ENCODE measurements around the gene LKAAEAR1. TPM values are rescaled to one million over a fixed set of nuclear protein-coding genes. Genes with fewer than 3 reads are reported as not detected.

LKAAEAR1 gene
- total RNA-seq, 1 donor: 0.72 TPM

DNA sequence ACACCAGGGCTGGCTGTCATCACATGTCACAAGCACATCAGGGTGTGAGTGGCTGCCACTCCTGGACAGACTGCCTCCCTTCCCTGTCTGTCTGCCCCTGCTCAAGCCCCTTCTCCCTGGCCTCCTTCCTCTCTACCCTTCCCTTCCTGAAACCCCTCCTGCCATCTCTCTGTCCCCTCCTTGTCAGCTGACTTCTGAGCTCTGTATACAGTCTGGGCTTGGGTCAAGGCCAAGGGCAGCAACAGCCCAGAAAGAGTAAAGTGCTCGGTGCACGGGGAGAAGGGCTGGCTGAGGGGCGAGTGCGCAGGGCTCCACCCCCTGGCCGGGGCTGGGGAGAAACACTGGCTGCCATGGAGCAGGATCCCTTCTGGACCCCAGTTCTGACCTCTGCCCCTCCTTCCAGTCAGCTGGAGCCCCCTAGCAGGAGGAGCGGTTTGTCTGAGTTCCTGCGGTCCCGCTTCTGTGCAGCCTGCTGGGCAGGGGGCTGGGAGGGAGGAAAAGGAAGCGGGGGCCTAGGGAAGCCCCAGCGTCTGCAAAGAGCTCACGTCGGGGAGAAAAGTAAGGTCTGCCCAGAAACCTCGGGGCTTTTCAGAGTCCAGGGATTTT is 2.0 kb downstream of the LKAAEAR1 start:
- peaks cover 11% of the 10 kb centered on the region for H4K20me1 ChIP-seq (ENCODE audit: insufficient read depth, low read length)
- H2AFZ ChIP-seq (ENCODE audit: low read length): no peak overlapping the region

DNA sequence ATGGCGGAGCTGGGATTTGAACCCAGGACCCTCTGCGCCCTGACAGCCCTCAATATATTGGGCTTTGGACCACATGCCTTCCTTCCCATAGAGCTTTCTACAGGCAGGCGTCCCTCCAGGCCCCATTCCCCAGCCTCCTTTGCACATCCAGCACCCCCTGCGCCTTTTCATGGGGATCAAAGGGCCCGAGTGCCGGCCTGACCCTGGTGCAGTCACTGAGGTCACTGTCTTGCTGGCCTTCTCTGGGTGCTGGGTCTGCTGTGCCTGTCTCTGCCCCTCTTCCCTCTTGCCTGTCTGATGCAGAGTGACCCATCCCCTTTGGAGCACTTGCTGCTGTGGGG is 2.6 kb downstream of the LKAAEAR1 start:
- Histone ChIP-seq H3K27me3 (ENCODE audit: insufficient read depth, low read length) (peaks cover 37% of the 10 kb centered on the region), H3K79me2 (ENCODE audit: insufficient read depth, low read length) (no peaks in the 10 kb centered on the region), H4K20me1 (ENCODE audit: insufficient read depth, low read length) (peaks cover 11% of the 10 kb centered on the region), H3K4me2 (ENCODE audit: insufficient read depth, low read length) (no peak overlapping the region), H3K4me3 (ENCODE audit: insufficient read depth, low read length) (no peak overlapping the region), H3K36me3 (ENCODE audit: insufficient read depth, low read length) (no peaks in the 10 kb centered on the region), H2AFZ (ENCODE audit: low read length) (no peak overlapping the region), H3K9me3 (ENCODE audit: low read depth, low read length) (no peaks in the 10 kb centered on the region), H3K27ac (ENCODE audit: low read depth, low read length) (no peak overlapping the region), H3K4me1 (ENCODE audit: insufficient read depth, low read length) (peaks cover 15% of the 10 kb centered on the region)
- no peak for DNase-seq (ENCODE audit: insufficient read length, low spot score, missing footprints)
- TF ChIP-seq, protein P1, sequence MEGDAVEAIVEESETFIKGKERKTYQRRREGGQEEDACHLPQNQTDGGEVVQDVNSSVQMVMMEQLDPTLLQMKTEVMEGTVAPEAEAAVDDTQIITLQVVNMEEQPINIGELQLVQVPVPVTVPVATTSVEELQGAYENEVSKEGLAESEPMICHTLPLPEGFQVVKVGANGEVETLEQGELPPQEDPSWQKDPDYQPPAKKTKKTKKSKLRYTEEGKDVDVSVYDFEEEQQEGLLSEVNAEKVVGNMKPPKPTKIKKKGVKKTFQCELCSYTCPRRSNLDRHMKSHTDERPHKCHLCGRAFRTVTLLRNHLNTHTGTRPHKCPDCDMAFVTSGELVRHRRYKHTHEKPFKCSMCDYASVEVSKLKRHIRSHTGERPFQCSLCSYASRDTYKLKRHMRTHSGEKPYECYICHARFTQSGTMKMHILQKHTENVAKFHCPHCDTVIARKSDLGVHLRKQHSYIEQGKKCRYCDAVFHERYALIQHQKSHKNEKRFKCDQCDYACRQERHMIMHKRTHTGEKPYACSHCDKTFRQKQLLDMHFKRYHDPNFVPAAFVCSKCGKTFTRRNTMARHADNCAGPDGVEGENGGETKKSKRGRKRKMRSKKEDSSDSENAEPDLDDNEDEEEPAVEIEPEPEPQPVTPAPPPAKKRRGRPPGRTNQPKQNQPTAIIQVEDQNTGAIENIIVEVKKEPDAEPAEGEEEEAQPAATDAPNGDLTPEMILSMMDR (IDR thresholded peaks at IDR 0.05; ENCODE audit: extremely low read depth, low read depth, low read length): no peak

More for the DNA sequence above, 2.0 kb downstream of the LKAAEAR1 start:
- TF ChIP-seq, protein P1 (IDR thresholded peaks at IDR 0.05; ENCODE audit: extremely low read depth, low read depth, low read length): no peak
- DNase-seq (ENCODE audit: insufficient read length, low spot score, missing footprints): no peak
- peaks cover 15% of the 10 kb centered on the region for H3K4me1 ChIP-seq (ENCODE audit: insufficient read depth, low read length)
- no peaks in the 10 kb centered on the region for H3K36me3 ChIP-seq (ENCODE audit: insufficient read depth, low read length)
- no peaks in the 10 kb centered on the region for H3K79me2 ChIP-seq (ENCODE audit: insufficient read depth, low read length)
- H3K4me2 ChIP-seq (ENCODE audit: insufficient read depth, low read length): no peak overlapping the region
- peaks cover 37% of the 10 kb centered on the region for H3K27me3 ChIP-seq (ENCODE audit: insufficient read depth, low read length)
- H3K27ac ChIP-seq (ENCODE audit: low read depth, low read length): no peak overlapping the region
- H3K9me3 ChIP-seq (ENCODE audit: low read depth, low read length): no peaks in the 10 kb centered on the region
- no peak overlapping the region for H3K4me3 ChIP-seq (ENCODE audit: insufficient read depth, low read length)

DNA sequence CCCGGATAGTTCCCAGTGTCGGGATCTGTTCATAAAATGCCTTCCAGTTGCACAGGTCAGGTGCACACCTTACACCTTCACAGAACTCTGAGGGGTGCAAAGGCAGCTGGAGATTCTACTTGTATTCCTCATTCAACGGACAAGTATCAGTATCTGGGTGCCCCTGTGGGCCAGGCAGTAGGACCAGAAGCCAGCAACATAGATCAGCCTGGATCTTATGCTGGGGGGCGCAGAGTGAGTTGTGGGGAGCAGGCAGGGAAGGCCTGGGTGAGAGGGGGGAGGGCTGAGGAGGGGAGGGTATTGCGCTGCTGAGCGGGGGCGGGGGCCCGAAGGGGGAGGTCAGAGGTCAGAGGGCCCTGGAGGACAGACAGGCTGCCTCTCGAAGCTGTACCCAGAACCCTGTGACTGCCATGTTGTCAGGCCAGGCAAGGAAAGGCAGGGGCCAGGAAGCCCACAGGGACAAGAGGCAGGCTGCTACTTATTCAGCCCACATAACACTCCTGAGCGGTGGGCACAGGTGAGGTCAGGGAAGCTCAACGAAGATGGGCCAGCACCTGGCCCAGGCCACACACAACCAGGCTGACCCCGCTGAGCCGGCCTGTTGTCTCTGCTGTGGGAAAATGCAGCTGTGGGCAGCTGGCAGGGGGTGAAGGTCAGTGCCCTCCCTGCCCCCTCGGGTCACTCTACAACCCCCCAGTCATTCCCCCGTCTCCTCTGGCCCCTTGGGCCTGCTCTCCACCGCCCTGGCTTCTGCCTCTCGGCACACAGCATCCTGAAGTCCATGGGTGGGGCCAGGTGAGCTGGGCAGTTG is 3.2 kb downstream of the LKAAEAR1 start:
- peaks cover 15% of the 10 kb centered on the region for H3K4me1 ChIP-seq (ENCODE audit: insufficient read depth, low read length)
- peaks cover 11% of the 10 kb centered on the region for H4K20me1 ChIP-seq (ENCODE audit: insufficient read depth, low read length)
- H3K9me3 ChIP-seq (ENCODE audit: low read depth, low read length): no peaks in the 10 kb centered on the region
- peaks cover 32% of the 10 kb centered on the region for H3K27me3 ChIP-seq (ENCODE audit: insufficient read depth, low read length)
- no peak overlapping the region for H3K27ac ChIP-seq (ENCODE audit: low read depth, low read length)
- no peaks in the 10 kb centered on the region for H3K79me2 ChIP-seq (ENCODE audit: insufficient read depth, low read length)
- TF ChIP-seq, protein P1 (IDR thresholded peaks at IDR 0.05; ENCODE audit: extremely low read depth, low read depth, low read length): no peak
- DNase-seq (ENCODE audit: insufficient read length, low spot score, missing footprints): no peak
- H3K36me3 ChIP-seq (ENCODE audit: insufficient read depth, low read length): no peaks in the 10 kb centered on the region
- no peak overlapping the region for H2AFZ ChIP-seq (ENCODE audit: low read length)
- H3K4me2 ChIP-seq (ENCODE audit: insufficient read depth, low read length): no peak overlapping the region
- no peak overlapping the region for H3K4me3 ChIP-seq (ENCODE audit: insufficient read depth, low read length)

Data from osteoblast (primary cell).